Spleen (tissue), 7 donors: ENCODE results near the gene MED26.

Source experiments
- CTCF ChIP-seq, 11 experiments: fragments of 200-600 bp in 7 of 11; fragments of 450-650 bp in 4 of 11; sonication (generic) in 4 of 11; IDR thresholded peaks in 8 of 11; conservative IDR thresholded peaks in 3 of 11; 1 replicate in 7 of 11; 2 replicates in 4 of 11; pipeline versions ENCODE4 v1.4.0 to v1.8.0; 2016 to 2021; ENCODE audit warnings: antibody characterized with exemption in 11 of 11, inconsistent platforms in 4 of 11, mild to moderate bottlenecking in 1 of 11
- POLR2A ChIP-seq, 3 donors: fragments of 450-650 bp; IDR thresholded peaks; one replicate each; pipeline ENCODE4 v1.5.1; 2017; ENCODE audit warnings: antibody characterized with exemption in 3 of 3, mild to moderate bottlenecking in 1 of 3
- donor health status: DM: no; HTN: no; CAD: no; lungs with moderate emphysema.
- donor health status: DM: no; HTN: no; CAD: no.
- donor health status: DM: no; HTN: no; CAD: no.

GRCh38 chr19:16587833-16588823, 39.9 kb downstream of the MED26 start:
- TF ChIP-seq CTCF (IDR thresholded peaks at IDR 0.05 in 8 of 11, conservative IDR thresholded peaks at IDR 0.05 in 3 of 11) = no peak
- TF ChIP-seq POLR2A (IDR thresholded peaks at IDR 0.05) = peak in 1 of 3 donors; percentile 48
